PC-3 (cell line): Measurements from ENCODE around the gene CLDN15.

ENCODE experiments used
- EZH2phosphoT487 ChIP-seq: fragments of 300-600 bp; sonication (generic); IDR thresholded peaks from 2 replicates; pipeline ENCODE4 v1.6.1; 2018; ENCODE audit warnings: mild to moderate bottlenecking, antibody characterized with exemption, low read length, borderline replicate concordance
- TF ChIP-seq, protein P1 (sequence below): fragments of 300-600 bp; sonication (generic); conservative IDR thresholded peaks from 2 replicates; pipeline ENCODE4 v1.5.1; 2017; ENCODE audit warnings: antibody characterized with exemption, low read depth, mild to moderate bottlenecking, low read length

DNA sequence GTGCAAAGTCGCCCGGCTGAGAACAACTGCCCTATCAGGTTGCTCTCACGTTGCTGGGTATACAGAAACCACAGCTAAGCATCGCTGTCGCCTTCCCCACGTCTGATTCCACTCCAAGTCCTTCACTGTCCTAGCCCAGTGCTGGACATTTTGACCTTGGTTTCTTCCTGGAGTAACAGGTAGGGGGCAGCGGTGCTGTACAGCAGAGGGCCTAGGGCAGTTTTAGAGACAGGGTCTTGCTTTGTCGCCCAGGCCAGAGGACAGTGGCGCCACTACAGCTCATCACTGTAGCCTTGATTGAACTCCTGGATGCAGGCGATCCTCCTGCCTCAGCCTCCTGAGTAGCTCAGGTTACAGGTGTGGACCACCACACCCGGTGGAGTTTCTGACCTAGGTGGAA, 2.6 kb downstream of the CLDN15 start:
- TF ChIP-seq, protein P1, sequence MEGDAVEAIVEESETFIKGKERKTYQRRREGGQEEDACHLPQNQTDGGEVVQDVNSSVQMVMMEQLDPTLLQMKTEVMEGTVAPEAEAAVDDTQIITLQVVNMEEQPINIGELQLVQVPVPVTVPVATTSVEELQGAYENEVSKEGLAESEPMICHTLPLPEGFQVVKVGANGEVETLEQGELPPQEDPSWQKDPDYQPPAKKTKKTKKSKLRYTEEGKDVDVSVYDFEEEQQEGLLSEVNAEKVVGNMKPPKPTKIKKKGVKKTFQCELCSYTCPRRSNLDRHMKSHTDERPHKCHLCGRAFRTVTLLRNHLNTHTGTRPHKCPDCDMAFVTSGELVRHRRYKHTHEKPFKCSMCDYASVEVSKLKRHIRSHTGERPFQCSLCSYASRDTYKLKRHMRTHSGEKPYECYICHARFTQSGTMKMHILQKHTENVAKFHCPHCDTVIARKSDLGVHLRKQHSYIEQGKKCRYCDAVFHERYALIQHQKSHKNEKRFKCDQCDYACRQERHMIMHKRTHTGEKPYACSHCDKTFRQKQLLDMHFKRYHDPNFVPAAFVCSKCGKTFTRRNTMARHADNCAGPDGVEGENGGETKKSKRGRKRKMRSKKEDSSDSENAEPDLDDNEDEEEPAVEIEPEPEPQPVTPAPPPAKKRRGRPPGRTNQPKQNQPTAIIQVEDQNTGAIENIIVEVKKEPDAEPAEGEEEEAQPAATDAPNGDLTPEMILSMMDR: peak; percentile 39; the same call in 1 of the 2 replicates
- no peak for TF ChIP-seq EZH2phosphoT487
